ENCODE results near the gene SLC39A5. TPM values are rescaled to one million over a fixed set of nuclear protein-coding genes. Genes with fewer than 3 reads are reported as not detected.
A peak's percentile ranks its signal among the peaks of the same experiment; 100 is the strongest.

Gene SLC39A5
- total RNA-seq, 1 experiment from 2014 or later, result not detected

DNA sequence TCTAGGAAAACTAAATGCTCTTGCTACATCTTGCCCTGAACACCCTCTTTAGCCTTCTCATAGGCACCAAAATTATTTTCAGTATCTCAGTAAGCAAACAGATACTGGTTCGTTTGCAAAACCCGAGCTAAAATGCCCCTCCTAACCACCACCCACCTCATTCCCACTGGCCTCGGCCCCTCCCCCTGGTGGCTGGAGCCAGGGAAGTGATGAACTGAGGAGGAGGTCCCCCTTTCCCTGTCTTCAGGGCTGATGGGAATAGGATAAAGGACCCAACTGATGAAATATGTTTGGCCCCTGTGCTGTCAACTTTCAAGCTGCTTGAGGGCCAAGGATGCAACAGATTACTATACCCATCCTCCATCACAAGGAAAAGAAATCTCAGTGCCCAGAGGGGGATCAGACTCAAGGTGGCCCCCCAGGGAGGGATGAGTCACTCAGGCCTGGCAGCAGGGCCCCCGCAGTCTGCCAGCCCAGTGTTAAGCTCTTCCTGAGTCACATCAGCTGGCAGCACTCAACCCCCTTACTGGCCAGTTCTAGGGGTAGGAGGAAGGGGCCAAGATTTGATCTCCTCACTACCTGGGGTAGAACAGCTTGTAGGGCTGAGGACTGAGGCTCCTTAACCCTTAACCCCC, 26.6 kb downstream of the SLC39A5 start:
- H3K27ac Mint-ChIP-seq, result peak overlapping the region in 2 of 3 experiments; percentile 24 to 82; a peak in 5 of 7 replicates
- peaks cover 2% of the 10 kb centered on the region; the same call in 1 of the 2 replicates for H3K27me3 Mint-ChIP-seq (ENCODE audit: low read depth)
- H3K4me3 Mint-ChIP-seq, result peak overlapping the region; percentile 93 to 97
- Histone ChIP-seq H3K23me2 (ENCODE audit: insufficient read length, low read depth, low read length, poor library complexity, severe bottlenecking) (no peaks in the 10 kb centered on the region), H3K79me2 (ENCODE audit: insufficient read depth, low read length) (no peaks in the 10 kb centered on the region), H2AFZ (ENCODE audit: low read length) (no peak overlapping the region), H3K56ac (ENCODE audit: insufficient read length, low read depth, low read length) (no peak overlapping the region), H2AK5ac (ENCODE audit: insufficient read length, low read length) (no peak overlapping the region), H3K27ac (ENCODE audit: insufficient read length, low read depth, low read length) (no peak overlapping the region), H3K9ac (ENCODE audit: extremely low read depth, insufficient read length, low read length) (no peak overlapping the region), H3K4me1 (ENCODE audit: insufficient read depth, low read length) (no peaks in the 10 kb centered on the region), H2BK5ac (ENCODE audit: insufficient read length, low read length) (no peak overlapping the region), H2BK120ac (ENCODE audit: low read depth, low read length, poor library complexity, severe bottlenecking) (no peak overlapping the region), H3K23ac (ENCODE audit: insufficient read length, low read depth, low read length) (no peak overlapping the region), H3K9me3 (ENCODE audit: control insufficient read depth, low read depth, low read length) (no peaks in the 10 kb centered on the region), H2BK12ac (ENCODE audit: insufficient read length, low read depth, low read length) (no peak overlapping the region), H4K91ac (ENCODE audit: insufficient read length, low read depth, low read length) (no peak overlapping the region), H4K8ac (replicated peaks; ENCODE audit: insufficient read length, low read depth, low read length) (no peak overlapping the region), H3K79me1 (ENCODE audit: insufficient read depth, low read depth, low read length, poor library complexity, severe bottlenecking) (no peaks in the 10 kb centered on the region), H3K4ac (ENCODE audit: low read depth, low read length) (no peak overlapping the region), H4K20me1 (ENCODE audit: control insufficient read depth, insufficient read depth, insufficient read length) (no peaks in the 10 kb centered on the region), H4K5ac (ENCODE audit: insufficient read length, low read depth, low read length) (no peak overlapping the region), H3K27me3 (ENCODE audit: insufficient read depth, low read length) (no peaks in the 10 kb centered on the region), H3T11ph (ENCODE audit: low read length) (no peak overlapping the region), H2BK20ac (ENCODE audit: low read depth, low read length, poor library complexity, severe bottlenecking) (no peak overlapping the region), H3K14ac (ENCODE audit: insufficient read depth, low read length) (no peak overlapping the region), H2BK15ac (ENCODE audit: low read depth, low read length) (no peak overlapping the region), H3K4me2 (ENCODE audit: insufficient read depth, insufficient read length, low read length) (peak overlapping the region; percentile 93), H3K18ac (ENCODE audit: insufficient read length, low read depth, low read length) (no peak overlapping the region)
- peaks cover 20% of the 10 kb centered on the region in 2 experiments for H3K4me1 Mint-ChIP-seq
- H3K9me3 Mint-ChIP-seq, result no peaks in the 10 kb centered on the region; a peak in 1 of 5 replicates
- peak; percentile 33 for DNase-seq
- H3K36me3 Mint-ChIP-seq (ENCODE audit: insufficient read depth in 1 of 3, low read depth in 3 of 3), result peaks cover 38 to 53% (median 52%) of the 10 kb centered on the region in 3 experiments; a peak in 6 of 7 replicates
- WGBS (ENCODE audit: extremely low coverage, insufficient read length, low lambda C conversion rate), result no CpG with 5 or more reads among the region's 4 CpGs
- peak; percentile 39; the same call in 2 of the 3 replicates for TF ChIP-seq CTCF (conservative IDR thresholded peaks at IDR 0.05)

All from H9 (cell line).